ENCODE data around the gene ACSBG1.

DNA sequence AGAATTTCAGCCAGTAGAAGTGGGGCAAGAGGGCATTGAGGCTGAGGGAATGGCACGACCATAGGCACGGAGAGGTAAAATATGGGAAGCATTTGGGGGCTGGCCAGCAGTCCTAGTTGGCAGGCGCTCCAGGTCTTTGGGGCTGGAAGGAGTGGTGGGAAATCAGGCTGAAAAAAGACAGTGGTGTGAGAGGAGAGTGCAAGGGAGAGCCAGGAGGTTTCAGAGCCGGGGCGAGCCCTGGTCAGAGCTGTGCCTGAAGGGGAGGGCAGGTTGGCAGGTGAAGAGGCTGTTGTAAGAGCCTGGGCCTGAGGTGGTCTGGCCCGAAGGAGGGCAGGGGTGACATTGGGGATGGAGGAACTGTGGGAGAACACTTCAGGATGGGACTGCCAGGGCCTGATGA is 86.8 kb downstream of the ACSBG1 start:
- TF ChIP-seq, protein P1, sequence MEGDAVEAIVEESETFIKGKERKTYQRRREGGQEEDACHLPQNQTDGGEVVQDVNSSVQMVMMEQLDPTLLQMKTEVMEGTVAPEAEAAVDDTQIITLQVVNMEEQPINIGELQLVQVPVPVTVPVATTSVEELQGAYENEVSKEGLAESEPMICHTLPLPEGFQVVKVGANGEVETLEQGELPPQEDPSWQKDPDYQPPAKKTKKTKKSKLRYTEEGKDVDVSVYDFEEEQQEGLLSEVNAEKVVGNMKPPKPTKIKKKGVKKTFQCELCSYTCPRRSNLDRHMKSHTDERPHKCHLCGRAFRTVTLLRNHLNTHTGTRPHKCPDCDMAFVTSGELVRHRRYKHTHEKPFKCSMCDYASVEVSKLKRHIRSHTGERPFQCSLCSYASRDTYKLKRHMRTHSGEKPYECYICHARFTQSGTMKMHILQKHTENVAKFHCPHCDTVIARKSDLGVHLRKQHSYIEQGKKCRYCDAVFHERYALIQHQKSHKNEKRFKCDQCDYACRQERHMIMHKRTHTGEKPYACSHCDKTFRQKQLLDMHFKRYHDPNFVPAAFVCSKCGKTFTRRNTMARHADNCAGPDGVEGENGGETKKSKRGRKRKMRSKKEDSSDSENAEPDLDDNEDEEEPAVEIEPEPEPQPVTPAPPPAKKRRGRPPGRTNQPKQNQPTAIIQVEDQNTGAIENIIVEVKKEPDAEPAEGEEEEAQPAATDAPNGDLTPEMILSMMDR (IDR thresholded peaks at IDR 0.05) = no peak
- TF ChIP-seq POLR2A (IDR thresholded peaks at IDR 0.05) (no peak), POLR2AphosphoS5 (IDR thresholded peaks at IDR 0.05) (no peak)
